DMS79 (cell line): Measurements from ENCODE around the gene KRT40.
"Not testable (repeated sequence)": the region's sequence is repeated elsewhere in the genome, so short reads cannot be mapped to it uniquely, and the experiment has no call there.

Experiments
- DNase-seq: peaks from one replicate; lab custom pipeline; 2025; lab: John Stamatoyannopoulos, UW

The KRT40 gene

GRCh38 chr17:40984226-40984625, at the start of gene KRT40:
KRT40 (minus strand) TSS chr17:40984326; CDS start chr17:40984273, 53 bp downstream.
- no peak for DNase-seq

- no peak for DNase-seq
Observed at GRCh38 chr17:41029633-41030245, 45.6 kb upstream of the KRT40 start, which contains the start of gene KRTAP1-4. KRTAP1-4 (minus strand) TSS chr17:41030195; CDS start chr17:41030078, 117 bp downstream.

- DNase-seq = no peak
Observed at GRCh38 chr17:41026715-41027471, 42.8 kb upstream of the KRT40 start, which contains the start of gene KRTAP1-5. KRTAP1-5 (minus strand) TSS chr17:41027208; CDS start chr17:41027155, 53 bp downstream.

GRCh38 chr17:41024697-41025096, 40.6 kb upstream of the KRT40 start:
- DNase-seq = no peak

GRCh38 chr17:41020336-41020735, 36.2 kb upstream of the KRT40 start:
- no peak for DNase-seq

GRCh38 chr17:41019415-41019814, 35.3 kb upstream of the KRT40 start:
- DNase-seq = no peak

GRCh38 chr17:41018541-41018940, 34.4 kb upstream of the KRT40 start:
- DNase-seq = no peak

- DNase-seq = no peak
Observed at GRCh38 chr17:41016578-41017215, 32.6 kb upstream of the KRT40 start.

- DNase-seq = no peak
Observed at GRCh38 chr17:41015454-41015853, 31.3 kb upstream of the KRT40 start.

GRCh38 chr17:41013606-41014005, 29.5 kb upstream of the KRT40 start:
- DNase-seq = no peak

- DNase-seq = no peak
Observed at GRCh38 chr17:41013181-41013580, 29.1 kb upstream of the KRT40 start.

GRCh38 chr17:41012326-41013120, 28.4 kb upstream of the KRT40 start:
- no peak for DNase-seq

- no peak for DNase-seq
Observed at GRCh38 chr17:41010441-41010840, 26.3 kb upstream of the KRT40 start.

GRCh38 chr17:41009936-41010335, 25.8 kb upstream of the KRT40 start:
- DNase-seq = no peak

- DNase-seq = peak; percentile 9
Observed at GRCh38 chr17:41009301-41009760, 25.2 kb upstream of the KRT40 start.

- peak; percentile 6 for DNase-seq
Observed at GRCh38 chr17:41008811-41009210, 24.7 kb upstream of the KRT40 start, which contains the start of gene KRTAP3-1. KRTAP3-1 (minus strand) TSS chr17:41009128; CDS start chr17:41009074, 54 bp downstream.

GRCh38 chr17:41004397-41004796, 20.3 kb upstream of the KRT40 start:
- DNase-seq = peak; percentile 4

- peak; percentile 41 for DNase-seq
Observed at GRCh38 chr17:41003926-41004325, 19.8 kb upstream of the KRT40 start.

- no peak for DNase-seq
Observed at GRCh38 chr17:41002814-41003213, 18.7 kb upstream of the KRT40 start.

GRCh38 chr17:41001795-41002194, 17.7 kb upstream of the KRT40 start:
- DNase-seq = no peak

- not testable (repeated sequence) for DNase-seq
Observed at GRCh38 chr17:40999563-40999962, 15.4 kb upstream of the KRT40 start, which contains the start of gene KRTAP3-2. KRTAP3-2 (minus strand) TSS chr17:40999906; CDS start chr17:40999853, 53 bp downstream.

GRCh38 chr17:40997361-40997760, 13.2 kb upstream of the KRT40 start:
- DNase-seq = no peak
